T-helper 1 cell (primary cell): ENCODE results near the gene CLEC4E.
"Not testable (repeated sequence)": the region's sequence is repeated elsewhere in the genome, so short reads cannot be mapped to it uniquely, and the experiment has no call there.

Source experiments
- DNase-seq, 5 donors: peaks; one replicate each; pipeline ENCODE4 v3.0.0-alpha.2; 2012 to 2020
- total RNA-seq, 4 donors: gene quantifications; one replicate each; lab custom pipeline; 2026; lab: John Stamatoyannopoulos, UW

CLEC4E gene
- total RNA-seq = 0 to 0.12 (median 0) reads per million in 4 donors

GRCh38 chr12:8540831-8541230, at the start of gene CLEC4E:
Gene CLEC4E, minus strand, starts transcription at chr12:8540905. Its CDS starts 108 bp downstream, at chr12:8540797.
- not testable (repeated sequence) for DNase-seq

- no peak for DNase-seq
Observed at GRCh38 chr12:8589679-8590078, 49.0 kb upstream of the CLEC4E start.

GRCh38 chr12:8584478-8584877, 43.8 kb upstream of the CLEC4E start:
- not testable (repeated sequence) for DNase-seq

GRCh38 chr12:8584004-8584403, 43.3 kb upstream of the CLEC4E start:
- no peak for DNase-seq

GRCh38 chr12:8581098-8581784, 40.5 kb upstream of the CLEC4E start:
- no peak for DNase-seq

GRCh38 chr12:8577879-8578278, 37.2 kb upstream of the CLEC4E start:
- DNase-seq = no peak

GRCh38 chr12:8572507-8572906, 31.8 kb upstream of the CLEC4E start:
- DNase-seq = no peak

GRCh38 chr12:8566525-8566924, 25.8 kb upstream of the CLEC4E start:
- DNase-seq = no peak

- not testable (repeated sequence) for DNase-seq
Observed at GRCh38 chr12:8566052-8566451, 25.3 kb upstream of the CLEC4E start.

- no peak for DNase-seq
Observed at GRCh38 chr12:8564656-8565055, 24.0 kb upstream of the CLEC4E start.

GRCh38 chr12:8563356-8563755, 22.7 kb upstream of the CLEC4E start:
- DNase-seq = no peak

GRCh38 chr12:8562310-8562709, 21.6 kb upstream of the CLEC4E start:
- DNase-seq = no peak

- DNase-seq = no peak
Observed at GRCh38 chr12:8561011-8561410, 20.3 kb upstream of the CLEC4E start.

- no peak for DNase-seq
Observed at GRCh38 chr12:8559676-8560075, 19.0 kb upstream of the CLEC4E start.

- no peak for DNase-seq
Observed at GRCh38 chr12:8556531-8557097, 15.9 kb upstream of the CLEC4E start.

- DNase-seq = no peak
Observed at GRCh38 chr12:8554451-8555195, 13.9 kb upstream of the CLEC4E start.

- no peak for DNase-seq
Observed at GRCh38 chr12:8553088-8553627, 12.5 kb upstream of the CLEC4E start.

- no peak for DNase-seq
Observed at GRCh38 chr12:8549381-8549780, 8.7 kb upstream of the CLEC4E start.

- no peak for DNase-seq
Observed at GRCh38 chr12:8548192-8548591, 7.5 kb upstream of the CLEC4E start.

GRCh38 chr12:8547645-8548044, 6.9 kb upstream of the CLEC4E start:
- DNase-seq = no peak

GRCh38 chr12:8546591-8546990, 5.9 kb upstream of the CLEC4E start:
- DNase-seq = no peak

- peak; percentile 27 to 65 (median 55) for DNase-seq
Observed at GRCh38 chr12:8544295-8544694, 3.6 kb upstream of the CLEC4E start.

GRCh38 chr12:8541562-8541961, 857 bp upstream of the CLEC4E start:
- no peak for DNase-seq

- not testable (repeated sequence) for DNase-seq
Observed at GRCh38 chr12:8537820-8538219, 2.9 kb downstream of the CLEC4E start.
